Activated CD4-positive, alpha-beta T cell treated with anti-CD3 and anti-CD28 coated beads for 48 hours (primary cell): ENCODE results near the gene ROBO1.
"Not testable (repeated sequence)": the region's sequence is repeated elsewhere in the genome, so short reads cannot be mapped to it uniquely, and the experiment has no call there.

Source experiments
- DNase-seq: peaks from one replicate; pipeline ENCODE4 v3.0.0-alpha.2; 2020

The ROBO1 gene

GRCh38 chr3:79217096-79217495 is 550.7 kb downstream of the ROBO1 start:
- DNase-seq = no peak

- DNase-seq = no peak
Measured at GRCh38 chr3:79215286-79215685, 552.5 kb downstream of the ROBO1 start.

GRCh38 chr3:79211586-79212359 is 556.0 kb downstream of the ROBO1 start:
- no peak for DNase-seq

GRCh38 chr3:79204351-79204750 is 563.4 kb downstream of the ROBO1 start:
- no peak for DNase-seq

GRCh38 chr3:79203144-79203519 is 564.7 kb downstream of the ROBO1 start:
- no peak for DNase-seq

GRCh38 chr3:79202471-79203143 is 565.2 kb downstream of the ROBO1 start:
- no peak for DNase-seq

GRCh38 chr3:79200456-79200855 is 567.3 kb downstream of the ROBO1 start:
- DNase-seq = no peak

GRCh38 chr3:79199966-79200365 is 567.8 kb downstream of the ROBO1 start:
- no peak for DNase-seq

- no peak for DNase-seq
Measured at GRCh38 chr3:79187426-79187825, 580.4 kb downstream of the ROBO1 start.

GRCh38 chr3:79184251-79184650 is 583.5 kb downstream of the ROBO1 start:
- no peak for DNase-seq

- DNase-seq = no peak
Measured at GRCh38 chr3:79183496-79183895, 584.3 kb downstream of the ROBO1 start.

GRCh38 chr3:79178471-79179180 is 589.2 kb downstream of the ROBO1 start:
- DNase-seq = no peak

- DNase-seq = no peak
Measured at GRCh38 chr3:79175870-79176269, 591.9 kb downstream of the ROBO1 start.

GRCh38 chr3:79173259-79173658 is 594.5 kb downstream of the ROBO1 start:
- DNase-seq = not testable (repeated sequence)

GRCh38 chr3:79172241-79172640 is 595.6 kb downstream of the ROBO1 start:
- DNase-seq = no peak

- DNase-seq = no peak
Measured at GRCh38 chr3:79170021-79170420, 597.8 kb downstream of the ROBO1 start.

- no peak for DNase-seq
Measured at GRCh38 chr3:79167651-79168416, 600.0 kb downstream of the ROBO1 start.

- no peak for DNase-seq
Measured at GRCh38 chr3:79162653-79163052, 605.1 kb downstream of the ROBO1 start.

GRCh38 chr3:79161941-79162340 is 605.9 kb downstream of the ROBO1 start:
- no peak for DNase-seq

GRCh38 chr3:79160421-79160820 is 607.4 kb downstream of the ROBO1 start:
- DNase-seq = no peak

GRCh38 chr3:79159736-79160135 is 608.1 kb downstream of the ROBO1 start:
- DNase-seq = no peak

- no peak for DNase-seq
Measured at GRCh38 chr3:79157191-79157590, 610.6 kb downstream of the ROBO1 start.

- no peak for DNase-seq
Measured at GRCh38 chr3:79154865-79155264, 612.9 kb downstream of the ROBO1 start.
